Measurements from ENCODE around the gene TMIE.

The TMIE gene

GRCh38 chr3:46759239-46760167 lies 58.3 kb downstream of the TMIE start:
- H3K27ac Mint-ChIP-seq: no peak overlapping the region
- no peak overlapping the region for H3K4me3 Mint-ChIP-seq
- no peaks in the 10 kb centered on the region for H3K4me1 Mint-ChIP-seq (ENCODE audit: low read depth)
- H3K36me3 Mint-ChIP-seq (ENCODE audit: low read depth): peaks cover 9% of the 10 kb centered on the region
- peaks cover 16% of the 10 kb centered on the region for H3K9me3 Mint-ChIP-seq
- peaks cover 23% of the 10 kb centered on the region for H3K27me3 Mint-ChIP-seq (ENCODE audit: low read depth)
